ENCODE results near the gene SYT17.

The SYT17 gene

DNA sequence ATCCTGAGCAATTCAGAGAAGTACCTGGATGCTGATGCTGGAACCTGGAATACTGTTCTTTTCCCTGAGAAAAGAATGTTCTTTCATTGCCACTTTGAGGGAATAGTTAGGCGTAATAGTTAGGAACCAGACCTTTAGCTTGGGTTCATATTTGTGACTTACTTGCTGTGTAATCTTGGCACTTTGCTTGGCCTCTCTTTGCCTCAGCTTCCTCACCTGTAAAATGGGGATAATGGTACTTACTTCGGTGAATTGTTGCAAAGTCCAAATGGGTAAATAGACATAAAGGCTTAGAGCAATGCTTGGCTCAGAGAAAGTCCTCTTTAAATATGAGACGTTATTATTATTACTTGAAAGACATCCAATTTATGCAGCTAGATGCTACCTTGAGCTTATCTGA is 62.5 kb downstream of the SYT17 start:
- Histone ChIP-seq H3K4me2 (ENCODE audit: insufficient read depth, low read length) (no peak overlapping the region), H3K27me3 (ENCODE audit: insufficient read depth, low read length, poor library complexity) (no peaks in the 10 kb centered on the region), H3K4me1 (ENCODE audit: insufficient read depth, low read length) (no peaks in the 10 kb centered on the region), H3K79me2 (ENCODE audit: insufficient read depth, low read length) (no peaks in the 10 kb centered on the region), H4K20me1 (ENCODE audit: insufficient read depth, low read length) (no peaks in the 10 kb centered on the region), H3K36me3 (ENCODE audit: insufficient read depth, low read length) (no peaks in the 10 kb centered on the region), H3K9me3 (ENCODE audit: insufficient read depth, low read length, severe bottlenecking) (peaks cover 10% of the 10 kb centered on the region), H3K9ac (ENCODE audit: low read depth, low read length) (no peak overlapping the region), H2AFZ (ENCODE audit: low read depth, low read length) (no peak overlapping the region), H3K27ac (ENCODE audit: low read length) (no peak overlapping the region), H3K4me3 (ENCODE audit: low read depth in 1 of 2, low read length in 2 of 2) (no peak overlapping the region)
- TF ChIP-seq EZH2 (IDR thresholded peaks at IDR 0.05; ENCODE audit: borderline replicate concordance, low read depth, low read length, severe bottlenecking): no peak
- TF ChIP-seq, protein P1, sequence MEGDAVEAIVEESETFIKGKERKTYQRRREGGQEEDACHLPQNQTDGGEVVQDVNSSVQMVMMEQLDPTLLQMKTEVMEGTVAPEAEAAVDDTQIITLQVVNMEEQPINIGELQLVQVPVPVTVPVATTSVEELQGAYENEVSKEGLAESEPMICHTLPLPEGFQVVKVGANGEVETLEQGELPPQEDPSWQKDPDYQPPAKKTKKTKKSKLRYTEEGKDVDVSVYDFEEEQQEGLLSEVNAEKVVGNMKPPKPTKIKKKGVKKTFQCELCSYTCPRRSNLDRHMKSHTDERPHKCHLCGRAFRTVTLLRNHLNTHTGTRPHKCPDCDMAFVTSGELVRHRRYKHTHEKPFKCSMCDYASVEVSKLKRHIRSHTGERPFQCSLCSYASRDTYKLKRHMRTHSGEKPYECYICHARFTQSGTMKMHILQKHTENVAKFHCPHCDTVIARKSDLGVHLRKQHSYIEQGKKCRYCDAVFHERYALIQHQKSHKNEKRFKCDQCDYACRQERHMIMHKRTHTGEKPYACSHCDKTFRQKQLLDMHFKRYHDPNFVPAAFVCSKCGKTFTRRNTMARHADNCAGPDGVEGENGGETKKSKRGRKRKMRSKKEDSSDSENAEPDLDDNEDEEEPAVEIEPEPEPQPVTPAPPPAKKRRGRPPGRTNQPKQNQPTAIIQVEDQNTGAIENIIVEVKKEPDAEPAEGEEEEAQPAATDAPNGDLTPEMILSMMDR (IDR thresholded peaks at IDR 0.05; ENCODE audit: borderline replicate concordance, extremely low read depth, low read length, poor library complexity, severe bottlenecking): no peak
- DNase-seq (no peak), ATAC-seq (ENCODE audit: insufficient read depth, low read depth) (no peak)

DNA sequence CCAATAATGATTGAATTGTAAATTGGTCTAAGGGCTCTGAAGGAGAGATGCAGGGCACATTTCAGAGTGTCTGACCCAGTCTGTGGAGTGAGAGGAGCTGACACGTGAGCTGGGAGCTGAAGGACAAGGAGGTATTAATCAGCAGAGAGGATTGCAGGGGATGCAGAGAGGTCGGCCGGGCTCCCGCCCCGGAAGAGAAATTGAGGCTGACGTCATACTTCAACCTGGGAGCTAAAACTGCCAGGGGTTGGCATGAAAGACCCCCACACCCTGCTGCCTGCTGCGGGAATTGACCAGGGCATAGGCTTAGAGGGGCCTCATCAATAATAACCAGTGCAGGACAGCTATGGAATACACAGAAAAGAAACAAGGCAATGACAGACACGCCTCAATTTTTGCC is 63.8 kb downstream of the SYT17 start:
- ATAC-seq (ENCODE audit: insufficient read depth, low read depth) (no peak), DNase-seq (no peak)
- no peak overlapping the region for H3K4me2 ChIP-seq (ENCODE audit: insufficient read depth, low read length)
- peaks cover 15% of the 10 kb centered on the region for H3K9me3 ChIP-seq (ENCODE audit: insufficient read depth, low read length, severe bottlenecking)
- TF ChIP-seq, protein P1 (IDR thresholded peaks at IDR 0.05; ENCODE audit: borderline replicate concordance, extremely low read depth, low read length, poor library complexity, severe bottlenecking): no peak
- TF ChIP-seq EZH2 (IDR thresholded peaks at IDR 0.05; ENCODE audit: borderline replicate concordance, low read depth, low read length, severe bottlenecking): no peak
- H3K4me3 ChIP-seq (ENCODE audit: low read depth in 1 of 2, low read length in 2 of 2): no peak overlapping the region
- no peaks in the 10 kb centered on the region for H4K20me1 ChIP-seq (ENCODE audit: insufficient read depth, low read length)
- no peak overlapping the region for H3K27ac ChIP-seq (ENCODE audit: low read length)
- H2AFZ ChIP-seq (ENCODE audit: low read depth, low read length): no peak overlapping the region
- H3K79me2 ChIP-seq (ENCODE audit: insufficient read depth, low read length): no peaks in the 10 kb centered on the region
- no peaks in the 10 kb centered on the region for H3K27me3 ChIP-seq (ENCODE audit: insufficient read depth, low read length, poor library complexity)
- H3K36me3 ChIP-seq (ENCODE audit: insufficient read depth, low read length): no peaks in the 10 kb centered on the region
- H3K9ac ChIP-seq (ENCODE audit: low read depth, low read length): no peak overlapping the region
- no peaks in the 10 kb centered on the region for H3K4me1 ChIP-seq (ENCODE audit: insufficient read depth, low read length)

DNA sequence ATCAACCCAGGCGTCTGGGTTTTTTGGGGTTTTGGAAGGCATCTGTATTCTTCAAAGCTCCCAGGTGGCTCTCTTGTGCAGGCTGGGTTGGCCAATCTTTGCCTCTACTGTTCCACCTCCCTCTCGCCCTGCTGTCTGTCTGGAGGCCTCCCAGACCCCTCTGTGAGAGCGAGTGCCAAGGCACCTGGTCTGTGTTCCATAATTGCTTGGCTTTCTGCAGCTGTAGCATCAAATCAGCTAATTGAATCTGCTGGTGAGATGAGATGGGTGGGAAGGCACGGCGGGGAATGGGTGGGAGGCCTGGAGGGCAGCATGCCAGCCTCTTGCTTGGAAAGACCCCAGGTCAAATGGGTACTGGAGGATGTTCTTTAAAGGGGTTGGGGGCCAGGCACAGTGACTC is 64.9 kb downstream of the SYT17 start:
- TF ChIP-seq, protein P1 (IDR thresholded peaks at IDR 0.05; ENCODE audit: borderline replicate concordance, extremely low read depth, low read length, poor library complexity, severe bottlenecking): no peak
- no peak for TF ChIP-seq EZH2 (IDR thresholded peaks at IDR 0.05; ENCODE audit: borderline replicate concordance, low read depth, low read length, severe bottlenecking)
- Histone ChIP-seq H3K79me2 (ENCODE audit: insufficient read depth, low read length) (no peaks in the 10 kb centered on the region), H3K27me3 (ENCODE audit: insufficient read depth, low read length, poor library complexity) (no peaks in the 10 kb centered on the region), H3K4me1 (ENCODE audit: insufficient read depth, low read length) (no peaks in the 10 kb centered on the region), H3K27ac (ENCODE audit: low read length) (no peak overlapping the region), H3K4me2 (ENCODE audit: insufficient read depth, low read length) (no peak overlapping the region), H3K9ac (ENCODE audit: low read depth, low read length) (no peak overlapping the region), H3K9me3 (ENCODE audit: insufficient read depth, low read length, severe bottlenecking) (peaks cover 15% of the 10 kb centered on the region), H2AFZ (ENCODE audit: low read depth, low read length) (no peak overlapping the region), H3K4me3 (ENCODE audit: low read depth in 1 of 2, low read length in 2 of 2) (no peak overlapping the region), H4K20me1 (ENCODE audit: insufficient read depth, low read length) (no peaks in the 10 kb centered on the region), H3K36me3 (ENCODE audit: insufficient read depth, low read length) (no peaks in the 10 kb centered on the region)
- DNase-seq (no peak), ATAC-seq (ENCODE audit: insufficient read depth, low read depth) (no peak)

DNA sequence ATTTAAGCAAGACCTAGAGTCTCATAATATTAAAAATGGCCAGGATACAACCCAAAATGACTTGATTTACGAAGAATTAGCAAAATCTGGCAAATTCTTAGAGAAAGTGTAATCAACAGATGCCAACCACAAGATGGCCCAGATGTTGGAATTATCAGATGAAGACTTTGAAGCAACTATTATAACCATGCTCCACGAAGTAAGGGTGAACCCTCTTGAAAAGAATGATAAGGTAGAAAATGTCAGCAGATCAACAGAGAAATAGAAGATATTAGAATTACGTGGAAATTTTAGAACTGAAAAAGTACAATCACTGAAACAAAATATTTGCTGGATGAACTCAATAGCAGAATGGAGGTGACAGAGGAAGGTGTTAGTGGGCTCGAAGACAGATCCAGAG is 67.4 kb downstream of the SYT17 start:
- H4K20me1 ChIP-seq (ENCODE audit: insufficient read depth, low read length): no peaks in the 10 kb centered on the region

More for the DNA sequence above, 67.4 kb downstream of the SYT17 start:
- H3K27me3 ChIP-seq (ENCODE audit: insufficient read depth, low read length, poor library complexity): no peaks in the 10 kb centered on the region
- no peaks in the 10 kb centered on the region for H3K79me2 ChIP-seq (ENCODE audit: insufficient read depth, low read length)
- no peak overlapping the region for H3K4me2 ChIP-seq (ENCODE audit: insufficient read depth, low read length)
- no peaks in the 10 kb centered on the region for H3K36me3 ChIP-seq (ENCODE audit: insufficient read depth, low read length)
- no peak for TF ChIP-seq EZH2 (IDR thresholded peaks at IDR 0.05; ENCODE audit: borderline replicate concordance, low read depth, low read length, severe bottlenecking)
- TF ChIP-seq, protein P1 (IDR thresholded peaks at IDR 0.05; ENCODE audit: borderline replicate concordance, extremely low read depth, low read length, poor library complexity, severe bottlenecking): no peak
- no peak for DNase-seq
- H3K27ac ChIP-seq (ENCODE audit: low read length): no peak overlapping the region
- peaks cover 26% of the 10 kb centered on the region for H3K9me3 ChIP-seq (ENCODE audit: insufficient read depth, low read length, severe bottlenecking)
- H2AFZ ChIP-seq (ENCODE audit: low read depth, low read length): no peak overlapping the region
- ATAC-seq (ENCODE audit: insufficient read depth, low read depth): no peak
- no peaks in the 10 kb centered on the region for H3K4me1 ChIP-seq (ENCODE audit: insufficient read depth, low read length)
- H3K9ac ChIP-seq (ENCODE audit: low read depth, low read length): no peak overlapping the region
- no peak overlapping the region for H3K4me3 ChIP-seq (ENCODE audit: low read depth in 1 of 2, low read length in 2 of 2)

Measured in DND-41 (cell line).